Raji (cell line): Measurements from ENCODE around the gene FRMD5.

Experiments
- POLR2A ChIP-seq: IDR thresholded peaks from 2 replicates; pipeline ENCODE4 v1.6.1; 2011; ENCODE audit warnings: low read depth, low read length, control low read depth; ENCODE audit not compliant: insufficient read depth

FRMD5 gene

GRCh38 chr15:44130778-44131177, 64.3 kb downstream of the FRMD5 start:
- no peak for TF ChIP-seq POLR2A

- TF ChIP-seq POLR2A: no peak
These were observed 65.2 kb downstream of the FRMD5 start for GRCh38 chr15:44129911-44130310.

- TF ChIP-seq POLR2A: no peak
These were observed 66.6 kb downstream of the FRMD5 start for GRCh38 chr15:44128443-44128842.

DNA sequence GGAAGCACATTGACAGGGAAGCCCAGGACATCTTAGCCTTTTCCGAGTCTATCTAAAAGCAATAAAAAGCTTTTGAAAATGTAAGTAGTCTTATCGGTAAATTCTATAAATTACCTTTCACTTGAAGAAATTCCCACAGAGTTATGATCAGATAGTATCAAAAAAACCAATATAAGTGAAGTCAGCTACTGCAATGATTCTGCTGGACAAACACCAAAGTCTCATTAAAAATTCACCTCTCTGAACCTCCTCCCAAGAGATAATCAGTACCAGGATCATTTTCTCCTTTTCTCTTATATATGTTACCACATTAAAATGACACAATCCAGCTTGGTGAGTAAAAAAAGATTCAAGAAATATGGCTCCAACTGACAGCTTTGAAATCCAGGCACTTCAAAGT, 69.2 kb downstream of the FRMD5 start:
- no peak for TF ChIP-seq POLR2A

- TF ChIP-seq POLR2A: no peak
These were observed 92.3 kb downstream of the FRMD5 start for GRCh38 chr15:44102675-44103254.

DNA sequence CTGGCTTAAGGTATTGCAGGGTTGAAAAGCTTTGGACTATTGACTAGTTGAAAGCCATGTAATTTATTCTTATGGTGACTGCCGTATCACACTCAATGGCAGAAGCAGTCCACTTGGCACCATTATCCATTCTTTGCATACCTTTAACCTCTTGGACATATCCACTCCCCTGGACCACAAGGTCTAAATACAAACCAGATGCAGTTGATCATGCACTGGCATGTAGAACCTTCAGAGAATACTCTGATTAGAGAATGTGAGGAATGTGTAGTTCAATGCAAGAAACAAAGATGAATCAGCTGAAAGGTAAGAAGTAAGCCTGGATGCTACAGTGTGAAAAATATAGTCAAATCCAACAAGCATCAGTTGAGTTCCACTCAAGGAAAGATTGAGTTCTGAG, 93.1 kb downstream of the FRMD5 start:
- TF ChIP-seq POLR2A: no peak

- TF ChIP-seq POLR2A: no peak
These were observed 93.8 kb downstream of the FRMD5 start for GRCh38 chr15:44101286-44101685.

DNA sequence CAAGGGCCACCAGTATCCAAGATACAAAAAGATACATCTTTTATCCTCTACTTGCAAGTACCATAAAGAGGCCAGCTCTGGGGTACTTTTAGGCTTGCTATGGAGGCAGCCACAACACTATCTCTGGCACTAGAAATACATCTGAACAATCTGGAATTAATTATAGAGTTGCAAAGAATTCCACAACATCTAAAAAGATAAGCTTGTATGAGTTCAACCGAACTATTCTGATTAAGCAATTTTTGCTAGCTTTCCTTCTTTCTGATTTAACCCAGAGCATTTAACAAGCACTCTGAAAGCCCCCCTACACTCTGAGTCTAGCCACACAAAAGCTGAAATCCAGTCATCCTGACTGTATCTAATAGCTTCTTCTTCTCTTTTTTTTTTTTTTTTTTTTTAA, 95.4 kb downstream of the FRMD5 start:
- TF ChIP-seq POLR2A: no peak

DNA sequence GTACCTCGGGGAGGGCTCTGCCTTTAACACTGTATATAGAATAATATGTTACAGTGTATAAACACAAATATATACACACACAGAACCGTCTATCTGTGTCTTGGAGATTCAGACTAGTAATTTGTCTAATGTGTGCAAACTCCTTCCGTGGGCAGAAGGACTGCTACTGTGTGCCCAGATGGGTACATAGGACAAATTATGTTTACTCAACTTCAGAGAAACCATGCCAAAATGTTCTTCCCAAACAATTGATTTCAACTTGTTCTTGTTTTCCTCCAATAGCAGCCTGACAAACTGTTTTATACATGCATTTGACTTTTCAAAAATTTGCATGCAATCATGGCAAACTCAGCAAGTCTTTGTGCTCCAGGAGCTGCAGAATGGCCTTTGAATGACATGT, 97.5 kb downstream of the FRMD5 start:
- TF ChIP-seq POLR2A: no peak

DNA sequence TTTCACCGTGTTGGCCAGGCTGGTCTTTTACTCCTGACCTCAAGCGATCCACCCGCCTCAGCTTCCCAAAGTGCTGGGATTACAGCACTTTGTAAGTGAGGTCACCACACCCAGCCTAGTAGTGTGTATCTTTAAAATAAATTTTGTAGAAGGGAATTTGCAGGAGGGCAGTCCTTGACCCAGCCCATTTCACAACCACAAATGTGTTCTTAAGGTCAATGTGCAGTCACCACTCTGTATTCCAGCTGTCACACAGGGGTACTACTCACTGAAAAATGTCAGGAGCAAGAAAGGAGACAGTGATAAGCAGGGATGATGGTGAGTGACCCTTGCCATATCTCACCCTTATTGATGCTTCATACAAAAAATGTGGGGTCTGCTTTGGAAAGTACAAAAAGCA, 98.5 kb downstream of the FRMD5 start:
- no peak for TF ChIP-seq POLR2A

GRCh38 chr15:44094781-44095180, 100.3 kb downstream of the FRMD5 start:
- no peak for TF ChIP-seq POLR2A

- TF ChIP-seq POLR2A: no peak
These were observed 101.2 kb downstream of the FRMD5 start for GRCh38 chr15:44093836-44094235.

GRCh38 chr15:44092221-44092620, 102.8 kb downstream of the FRMD5 start:
- TF ChIP-seq POLR2A: no peak

- TF ChIP-seq POLR2A: no peak
These were observed 107.2 kb downstream of the FRMD5 start for GRCh38 chr15:44087578-44088465.

DNA sequence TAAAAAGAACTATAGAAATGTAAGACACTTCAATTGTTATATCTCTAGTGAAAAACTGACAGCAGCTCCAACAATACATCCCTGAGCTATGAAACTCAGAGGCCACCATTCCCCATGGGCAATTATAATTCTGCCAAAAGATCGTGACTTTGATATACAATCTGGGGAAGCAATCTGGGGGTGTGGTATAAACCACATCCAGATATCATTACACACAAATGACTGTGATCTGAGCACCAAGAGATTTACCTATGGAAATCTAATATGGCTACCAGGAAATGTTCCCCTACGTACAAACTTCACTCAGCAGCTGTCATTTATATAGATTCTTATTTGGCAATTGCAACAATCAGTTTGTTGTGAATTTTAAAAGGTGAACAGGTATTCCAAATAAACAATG, 110.3 kb downstream of the FRMD5 start:
- TF ChIP-seq POLR2A: no peak

DNA sequence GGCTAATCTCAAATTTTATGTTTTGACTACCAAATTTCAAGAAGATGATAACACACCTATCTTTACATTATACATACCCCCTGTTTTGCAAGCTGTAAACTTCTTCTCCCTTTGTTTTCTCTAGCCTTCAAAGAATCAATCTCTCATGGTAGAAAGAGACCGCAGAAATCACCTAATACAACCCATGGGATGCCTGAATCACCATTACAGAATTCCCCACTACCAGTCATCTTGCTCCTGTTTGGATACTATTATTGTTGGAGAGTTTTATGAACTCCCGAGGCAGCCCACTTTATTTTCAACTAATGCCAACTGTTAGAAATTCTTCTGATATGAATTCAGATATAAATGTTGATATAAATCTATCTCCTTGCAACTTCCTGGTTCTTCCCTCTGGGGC, 110.9 kb downstream of the FRMD5 start:
- no peak for TF ChIP-seq POLR2A
